Neutrophil (primary cell): ENCODE results near the gene STX8.

Experiments used
- H3K27ac ChIP-seq: fragments of 200-600 bp; sonication (generic); 2 replicates; pipeline ENCODE4 v1.5.1; 2016; ENCODE audit warnings: mild to moderate bottlenecking, moderate library complexity
- H3K27me3 ChIP-seq: fragments of 200-600 bp; sonication (generic); 2 replicates; pipeline ENCODE4 v1.6.0; 2016; ENCODE audit warnings: mild to moderate bottlenecking
- H3K36me3 ChIP-seq: fragments of 200-600 bp; sonication (generic); 2 replicates; pipeline ENCODE4 v1.5.1; 2017
- H3K4me1 ChIP-seq, 2 experiments: fragments of 200-600 bp in 1 of 2; sonication (generic) in 1 of 2; 1 replicate in 1 of 2; 2 replicates in 1 of 2; pipeline versions ENCODE4 v1.5.1 to v1.6.1; 2013 to 2016; ENCODE audit warnings: low read depth in 1 of 2, low read length in 1 of 2, mild to moderate bottlenecking in 1 of 2, moderate library complexity in 1 of 2; ENCODE audit not compliant: control insufficient read depth in 1 of 2, insufficient read depth in 1 of 2
- H3K4me3 ChIP-seq, 2 experiments: fragments of 200-600 bp in 1 of 2; sonication (generic) in 1 of 2; 1 replicate in 1 of 2; 2 replicates in 1 of 2; pipeline ENCODE4 v1.5.1; 2013 to 2016; ENCODE audit warnings: low read depth in 1 of 2, low read length in 1 of 2, mild to moderate bottlenecking in 1 of 2, moderate library complexity in 1 of 2
- H3K9me3 ChIP-seq: fragments of 200-600 bp; sonication (generic); 2 replicates; pipeline ENCODE4 v1.5.1; 2016
- CTCF ChIP-seq: fragments of 200-600 bp; sonication (generic); IDR thresholded peaks from 2 replicates; pipeline ENCODE4 v1.5.1; 2016; ENCODE audit warnings: antibody characterized with exemption

Gene STX8

GRCh38 chr17:9269350-9270035 is 306.1 kb downstream of the STX8 start:
- Histone ChIP-seq H3K27me3 (no peaks in the 10 kb centered on the region), H3K4me1 (no peaks in the 10 kb centered on the region), H3K4me3 (no peak overlapping the region), H3K36me3 (no peaks in the 10 kb centered on the region), H3K9me3 (no peaks in the 10 kb centered on the region), H3K27ac (no peak overlapping the region)
- no peak for TF ChIP-seq CTCF

- H3K9me3 ChIP-seq = no peaks in the 10 kb centered on the region
- no peaks in the 10 kb centered on the region for H3K4me1 ChIP-seq
- H3K27me3 ChIP-seq = no peaks in the 10 kb centered on the region
- H3K4me3 ChIP-seq = no peak overlapping the region
- no peak for TF ChIP-seq CTCF
- no peaks in the 10 kb centered on the region for H3K36me3 ChIP-seq
- no peak overlapping the region for H3K27ac ChIP-seq
These were observed 307.1 kb downstream of the STX8 start for GRCh38 chr17:9268546-9268945.

- Histone ChIP-seq H3K9me3 (no peaks in the 10 kb centered on the region), H3K36me3 (no peaks in the 10 kb centered on the region), H3K4me1 (no peaks in the 10 kb centered on the region), H3K27ac (no peak overlapping the region), H3K27me3 (no peaks in the 10 kb centered on the region), H3K4me3 (no peak overlapping the region)
- TF ChIP-seq CTCF = no peak
These were observed 308.9 kb downstream of the STX8 start for GRCh38 chr17:9266697-9267117.

- no peak overlapping the region for H3K27ac ChIP-seq
- H3K27me3 ChIP-seq = no peaks in the 10 kb centered on the region
- no peak overlapping the region for H3K4me3 ChIP-seq
- H3K4me1 ChIP-seq = no peaks in the 10 kb centered on the region
- no peaks in the 10 kb centered on the region for H3K36me3 ChIP-seq
- no peaks in the 10 kb centered on the region for H3K9me3 ChIP-seq
- TF ChIP-seq CTCF = no peak
These were observed 309.5 kb downstream of the STX8 start for GRCh38 chr17:9266031-9266680.

GRCh38 chr17:9261081-9262012 is 314.3 kb downstream of the STX8 start:
- Histone ChIP-seq H3K27me3 (peaks cover 7% of the 10 kb centered on the region), H3K4me1 (peaks cover 0 to 3% of the 10 kb centered on the region in 2 experiments), H3K36me3 (no peaks in the 10 kb centered on the region), H3K9me3 (no peaks in the 10 kb centered on the region), H3K4me3 (no peak overlapping the region), H3K27ac (no peak overlapping the region)
- TF ChIP-seq CTCF = no peak
